SK-N-SH (cell line): ENCODE data around the gene ERGIC1.

Experiments used
- CHD2 ChIP-seq: fragments of 150-350 bp; IDR thresholded peaks from 2 replicates; pipeline ENCODE4 v1.6.1; 2018; ENCODE audit warnings: low read length; ENCODE audit not compliant: partially characterized antibody
- CTCF ChIP-seq: fragments of 200-600 bp; sonication (generic); IDR thresholded peaks from 2 replicates; pipeline ENCODE4 v1.6.1; 2017; ENCODE audit warnings: antibody characterized with exemption, mild to moderate bottlenecking, moderate library complexity
- JUND ChIP-seq: IDR thresholded peaks from 2 replicates; pipeline ENCODE4 v1.4.0; 2012
- PBX3 ChIP-seq: IDR thresholded peaks from 2 replicates; pipeline ENCODE4; 2012
- RAD21 ChIP-seq: IDR thresholded peaks from 2 replicates; pipeline ENCODE4 v1.6.1; 2012; ENCODE audit warnings: mild to moderate bottlenecking, low read length

GRCh38 chr5:172887692-172888091 is 53.6 kb downstream of the ERGIC1 start:
- no peak for TF ChIP-seq PBX3
- no peak for TF ChIP-seq CTCF
- TF ChIP-seq RAD21: no peak
- no peak for TF ChIP-seq JUND
- TF ChIP-seq CHD2: no peak
